NCI-H524 treated with DMSO at 0.1 percent for 48 hours (cell line): ENCODE measurements around the gene BTF3L4.
"Not testable (repeated sequence)": the region's sequence is repeated elsewhere in the genome, so short reads cannot be mapped to it uniquely, and the experiment has no call there.

Experiments
- DNase-seq: peaks from one replicate; lab custom pipeline; 2025; lab: John Stamatoyannopoulos, UW

The BTF3L4 gene

GRCh38 chr1:52056163-52056936 lies at the start of gene BTF3L4:
Gene BTF3L4 (plus strand): TSS chr1:52056295. CDS start chr1:52059848, 3,553 bp downstream.
- peak; percentile 89 for DNase-seq

GRCh38 chr1:52007215-52008002 lies 48.7 kb upstream of the BTF3L4 start:
- DNase-seq = no peak

GRCh38 chr1:52008071-52008809 lies 47.9 kb upstream of the BTF3L4 start:
- DNase-seq = no peak

GRCh38 chr1:52022133-52022532 lies 34.0 kb upstream of the BTF3L4 start:
- no peak for DNase-seq

GRCh38 chr1:52026278-52026677 lies 29.8 kb upstream of the BTF3L4 start:
- DNase-seq = no peak

- DNase-seq = no peak
Measured at GRCh38 chr1:52028328-52028727, 27.8 kb upstream of the BTF3L4 start.

- DNase-seq = not testable (repeated sequence)
Measured at GRCh38 chr1:52028839-52029238, 27.3 kb upstream of the BTF3L4 start.

- DNase-seq = no peak
Measured at GRCh38 chr1:52032124-52032784, 23.8 kb upstream of the BTF3L4 start.

- DNase-seq = no peak
Measured at GRCh38 chr1:52032785-52033131, 23.3 kb upstream of the BTF3L4 start.

- DNase-seq = peak; percentile 58
Measured at GRCh38 chr1:52033190-52034049, 22.7 kb upstream of the BTF3L4 start, which contains the start of gene KTI12. Gene KTI12 (minus strand): TSS chr1:52033810. CDS start chr1:52033761, 49 bp downstream.

GRCh38 chr1:52034050-52034384 lies 22.1 kb upstream of the BTF3L4 start:
- no peak for DNase-seq

- DNase-seq = no peak
Measured at GRCh38 chr1:52037402-52037814, 18.7 kb upstream of the BTF3L4 start.

GRCh38 chr1:52037909-52038308 lies 18.2 kb upstream of the BTF3L4 start:
- no peak for DNase-seq

GRCh38 chr1:52041551-52042185 lies 14.4 kb upstream of the BTF3L4 start:
- no peak for DNase-seq

GRCh38 chr1:52045236-52045635 lies 10.9 kb upstream of the BTF3L4 start:
- no peak for DNase-seq

- not testable (repeated sequence) for DNase-seq
Measured at GRCh38 chr1:52045666-52046195, 10.4 kb upstream of the BTF3L4 start.

- DNase-seq = not testable (repeated sequence)
Measured at GRCh38 chr1:52049337-52049736, 6.8 kb upstream of the BTF3L4 start.

GRCh38 chr1:52053862-52054261 lies 2.2 kb upstream of the BTF3L4 start:
- DNase-seq = no peak

GRCh38 chr1:52054496-52055065 lies 1.5 kb upstream of the BTF3L4 start:
- DNase-seq = no peak
